AG10803 (cell line): ENCODE results near the gene ABCB10.

Experiments used
- DNase-seq: peaks from one replicate; pipeline ENCODE4 v3.0.0; 2010; ENCODE audit warnings: low read depth
- H3K4me3 ChIP-seq: 2 replicates; pipeline ENCODE4 v1.5.1; 2011; ENCODE audit warnings: mild to moderate bottlenecking, low read length, control low read depth
- CTCF ChIP-seq: conservative IDR thresholded peaks from 2 replicates; pipeline ENCODE4 v1.5.1; 2011; ENCODE audit warnings: mild to moderate bottlenecking, low read length, control low read depth, inconsistent platforms

Gene ABCB10

GRCh38 chr1:229557913-229558414 is 543 bp downstream of the ABCB10 start:
- DNase-seq = peak; percentile 18
- no peak for TF ChIP-seq CTCF
- peak overlapping the region; percentile 84 for H3K4me3 ChIP-seq

GRCh38 chr1:229557200-229557850 is 1.2 kb downstream of the ABCB10 start:
- peak; percentile 48 for DNase-seq
- TF ChIP-seq CTCF = no peak
- H3K4me3 ChIP-seq = peak overlapping the region; percentile 84

GRCh38 chr1:229554886-229555621 is 3.5 kb downstream of the ABCB10 start:
- H3K4me3 ChIP-seq = no peak overlapping the region
- peak; percentile 29 for DNase-seq
- no peak for TF ChIP-seq CTCF

GRCh38 chr1:229553621-229554130 is 4.8 kb downstream of the ABCB10 start:
- H3K4me3 ChIP-seq = no peak overlapping the region
- DNase-seq = no peak
- TF ChIP-seq CTCF = no peak

- no peak for DNase-seq
- H3K4me3 ChIP-seq = no peak overlapping the region
- TF ChIP-seq CTCF = no peak
These were observed 5.8 kb downstream of the ABCB10 start for GRCh38 chr1:229552732-229553131.

GRCh38 chr1:229550812-229551567 is 7.5 kb downstream of the ABCB10 start:
- no peak overlapping the region for H3K4me3 ChIP-seq
- no peak for TF ChIP-seq CTCF
- no peak for DNase-seq
